A549 (cell line): ENCODE measurements around the gene SPEN. TPM values are rescaled to one million over a fixed set of nuclear protein-coding genes. Genes with fewer than 3 reads are reported as not detected.

Experiments used
- ATAC-seq, 2 experiments: fragments of 200-7000 bp in 1 of 2; fragments of >200 bp in 1 of 2; cut with Nextera tagmentation in 1 of 2; cut with Tn5 transposase in 1 of 2; 3 replicates each; pipeline versions ENCODE4 v1.8.0 to v1.9.1; 2018 to 2020; ENCODE audit warnings: mild to moderate bottlenecking in 1 of 2, moderate library complexity in 1 of 2
- CTCF ChIA-PET: fragments of 300-600 bp; sonication (Branson Sonifier 250); formaldehyde crosslinking; extraction: SDS; loops from one replicate; lab custom pipeline; 2021; ENCODE audit warnings: antibody characterized with exemption, inconsistent platforms; lab: Yijun Ruan, JAX
- POLR2A ChIA-PET: fragments of 350-600 bp; formaldehyde crosslinking; extraction: SDS; loops from one replicate; lab custom pipeline; 2021; ENCODE audit warnings: antibody characterized with exemption, inconsistent platforms; lab: Yijun Ruan, JAX
- DNase-seq, 2 experiments: peaks; one replicate each; pipeline versions ENCODE4 v3.0.0 to v3.0.0-alpha.2; 2011 to 2016; ENCODE audit warnings: low read depth in 1 of 2, low spot score in 1 of 2
- FAIRE-seq: peaks from 2 replicates; lab custom pipeline; 2011; peaks lifted over from hg19 to GRCh38; lab: Jason Lieb, UNC
- H3K27ac ChIP-seq, 2 experiments: fragments of >200 bp; sonication (Bioruptor Twin); formaldehyde crosslinking; 3 replicates each; pipeline ENCODE4 v1.5.1; 2016 to 2017
- H3K4me1 ChIP-seq: fragments of >200 bp; sonication (Bioruptor Twin); formaldehyde crosslinking; 3 replicates; pipeline ENCODE4 v1.6.1; 2016
- H3K4me2 ChIP-seq: fragments of >200 bp; sonication (Bioruptor Twin); formaldehyde crosslinking; 3 replicates; pipeline ENCODE4 v1.6.1; 2016
- H3K4me3 ChIP-seq: fragments of >200 bp; sonication (Bioruptor Twin); formaldehyde crosslinking; 3 replicates; pipeline ENCODE4 v1.5.1; 2016
- H3K9me3 ChIP-seq: fragments of >200 bp; sonication (Bioruptor Twin); formaldehyde crosslinking; 3 replicates; pipeline ENCODE4 v1.6.1; 2016
- CEBPB ChIP-seq, 2 experiments: fragments of >200 bp in 1 of 2; sonication (Bioruptor Twin) in 1 of 2; formaldehyde crosslinking in 1 of 2; IDR thresholded peaks; 2 replicates each; pipeline ENCODE4 v1.6.1; 2012 to 2016
- CHD2 ChIP-seq: fragments of 150-350 bp; IDR thresholded peaks from 2 replicates; pipeline ENCODE4 v1.6.1; 2014; ENCODE audit warnings: low read length; ENCODE audit not compliant: partially characterized antibody
- EHMT2 ChIP-seq: fragments of 200-600 bp; sonication (generic); IDR thresholded peaks from 2 replicates; pipeline ENCODE4 v1.6.1; 2016; ENCODE audit warnings: antibody characterized with exemption, low read depth, mild to moderate bottlenecking, moderate library complexity
- FOSB ChIP-seq: fragments of 250-450 bp; sonication (Bioruptor Pico); IDR thresholded peaks from 2 replicates; pipeline ENCODE4 v1.5.0; 2020; ENCODE audit warnings: mild to moderate bottlenecking, moderate library complexity
- FOSL2 ChIP-seq, 2 experiments: fragments of 450-650 bp in 1 of 2; fragments of >200 bp in 1 of 2; sonication (Bioruptor Twin) in 1 of 2; formaldehyde crosslinking; IDR thresholded peaks; 2 replicates each; pipeline versions ENCODE4 v1.5.0 to v1.6.1; 2016 to 2020; ENCODE audit warnings: mild to moderate bottlenecking in 1 of 2, moderate library complexity in 1 of 2
- FOXS1 ChIP-seq: fragments of 250-450 bp; sonication (Bioruptor Pico); IDR thresholded peaks from 2 replicates; pipeline ENCODE4 v1.5.0; 2020; ENCODE audit warnings: mild to moderate bottlenecking, moderate library complexity
- GATA3 ChIP-seq: IDR thresholded peaks from 2 replicates; pipeline ENCODE4 v1.6.1; 2012; ENCODE audit warnings: borderline replicate concordance
- HEYL ChIP-seq: fragments of 250-450 bp; sonication (Bioruptor Pico); IDR thresholded peaks from 2 replicates; pipeline ENCODE4 v1.8.0; 2021; ENCODE audit warnings: mild to moderate bottlenecking, moderate library complexity
- JUNB ChIP-seq: fragments of >200 bp; sonication (Bioruptor Twin); formaldehyde crosslinking; IDR thresholded peaks from 2 replicates; pipeline ENCODE4 v1.6.1; 2016
- MAFK ChIP-seq: fragments of 450-650 bp; IDR thresholded peaks from 2 replicates; pipeline ENCODE4 v1.6.1; 2014; ENCODE audit not compliant: partially characterized antibody
- MYC ChIP-seq: IDR thresholded peaks from 2 replicates; pipeline ENCODE4 v1.6.1; 2012; ENCODE audit warnings: mild to moderate bottlenecking, inconsistent platforms, low read length, improper control_type of control experiment, borderline replicate concordance
- NPAS2 ChIP-seq: fragments of 250-450 bp; sonication (Bioruptor Pico); IDR thresholded peaks from 2 replicates; pipeline ENCODE4 v1.8.0; 2022; ENCODE audit warnings: mild to moderate bottlenecking, moderate library complexity, borderline replicate concordance
- PHF8 ChIP-seq: fragments of 200-600 bp; sonication (generic); IDR thresholded peaks from 2 replicates; pipeline ENCODE4 v1.6.1; 2016; ENCODE audit warnings: low read depth, mild to moderate bottlenecking, antibody characterized with exemption, moderate library complexity, borderline replicate concordance
- RARB ChIP-seq: fragments of 250-450 bp; sonication (Bioruptor Pico); IDR thresholded peaks from 2 replicates; pipeline ENCODE4 v1.8.0; 2021; ENCODE audit warnings: mild to moderate bottlenecking, moderate library complexity
- SMC3 ChIP-seq: fragments of >200 bp; sonication (Bioruptor Twin); formaldehyde crosslinking; IDR thresholded peaks from 3 replicates; pipeline ENCODE4 v1.6.1; 2018; ENCODE audit warnings: inconsistent platforms
- SREBF2 ChIP-seq: fragments of 450-650 bp; IDR thresholded peaks from 2 replicates; pipeline ENCODE4 v1.6.1; 2014; ENCODE audit warnings: mild to moderate bottlenecking, moderate library complexity
- TFCP2L1 ChIP-seq: fragments of 250-450 bp; sonication (Bioruptor Pico); IDR thresholded peaks from 2 replicates; pipeline ENCODE4 v1.5.0; 2021; ENCODE audit warnings: mild to moderate bottlenecking
- ZC3H11A ChIP-seq: fragments of 450-650 bp; IDR thresholded peaks from 2 replicates; pipeline ENCODE4 v1.6.1; 2014; ENCODE audit warnings: antibody characterized with exemption, mild to moderate bottlenecking
- ZSCAN20 ChIP-seq: fragments of 250-450 bp; sonication (Bioruptor Pico); IDR thresholded peaks from 2 replicates; pipeline ENCODE4 v1.8.0; 2022; ENCODE audit warnings: mild to moderate bottlenecking, moderate library complexity
- WGBS: methylation state at CpG from one replicate; pipeline ENCODE4 v1.1.6; 2017; ENCODE audit errors: missing lambda C conversion rate; 5-methylcytosine and 5-hydroxymethylcytosine counted together
- polyA plus RNA-seq, 4 experiments: library from polyadenylated mRNA; depleted of rRNA in 3 of 4; stranded (reverse); fragments of >200 nt; fragmentation: RNase III in 1 of 4; extraction: RNeasy Plus Mini Kit Qiagen cat#74134 plus additional on column Dnase treatment in 1 of 4; gene quantifications; 2 replicates in 3 of 4; 3 replicates in 1 of 4; pipeline ENCODE4 v1.2.3, GENCODE V29; 2011 to 2017
- TF ChIP-seq, protein P1 (sequence below): fragments of 250-450 bp; sonication (Bioruptor Pico); IDR thresholded peaks from 2 replicates; pipeline ENCODE4 v1.5.0; 2020; ENCODE audit warnings: low read depth, mild to moderate bottlenecking, moderate library complexity
- TF ChIP-seq, protein P2 (sequence below): IDR thresholded peaks from 2 replicates; pipeline ENCODE4 v1.6.1; 2012; ENCODE audit warnings: low read depth, borderline replicate concordance
- TF ChIP-seq, protein P3 (sequence below): fragments of >200 bp; sonication (Bioruptor Twin); formaldehyde crosslinking; IDR thresholded peaks from 3 replicates; pipeline ENCODE4 v1.5.1; 2016
- TF ChIP-seq, protein P4 (sequence below): IDR thresholded peaks from 2 replicates; pipeline ENCODE4 v1.6.1; 2012
- TF ChIP-seq, protein P5 (sequence below): fragments of 150-350 bp; IDR thresholded peaks from 2 replicates; pipeline ENCODE4 v1.6.1; 2014; ENCODE audit warnings: low read depth, mild to moderate bottlenecking, low read length

The SPEN gene
- polyA plus RNA-seq, 2 of the 4 experiments (the other 2 are of a cell fraction), result 7.0 to 15.5 TPM

DNA sequence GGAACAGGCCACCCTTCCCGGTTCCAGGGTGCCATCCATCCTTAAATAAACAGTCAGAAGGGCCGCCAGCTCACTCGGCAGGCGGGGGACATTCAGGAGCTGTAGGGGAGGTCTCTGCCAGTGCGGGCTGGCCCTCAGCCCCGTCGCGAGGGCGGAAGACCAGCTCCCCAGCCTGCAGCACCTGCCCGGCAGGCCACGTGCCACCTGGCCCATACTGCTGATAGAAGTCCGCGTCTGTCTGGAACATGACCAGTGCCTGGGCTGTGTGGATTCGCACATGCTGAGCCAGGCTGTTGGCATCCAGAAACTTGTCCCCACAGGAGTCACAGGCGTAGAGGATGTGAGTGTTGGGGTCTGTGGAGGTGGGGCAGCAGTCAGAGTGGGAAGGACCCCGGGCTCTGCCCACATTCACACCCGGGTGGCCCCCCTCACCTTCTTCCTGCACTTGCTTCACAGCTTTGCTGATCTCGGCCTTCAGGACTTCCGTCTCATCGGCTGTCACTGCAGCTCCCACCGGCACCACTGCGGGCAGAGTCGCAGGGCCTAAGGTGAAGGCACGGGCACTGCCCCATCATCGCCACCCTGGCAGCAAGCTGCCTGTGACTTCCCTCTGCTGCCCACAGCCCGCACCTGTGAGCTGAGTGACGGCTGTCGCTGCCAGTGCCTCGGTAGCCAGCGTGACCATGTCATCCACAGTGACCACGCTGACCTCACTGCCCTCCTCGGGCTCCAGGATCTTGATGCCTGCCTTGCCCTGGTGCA is 94.6 kb downstream of the SPEN start:
- no peak overlapping the region for H3K4me2 ChIP-seq
- FAIRE-seq (no peak), ATAC-seq (no peak), DNase-seq (no peak)
- H3K9me3 ChIP-seq, result no peaks in the 10 kb centered on the region
- no peak overlapping the region for H3K4me3 ChIP-seq
- WGBS, result 91% methylated on average over 12 of the region's 32 CpGs
- no peak overlapping the region for H3K27ac ChIP-seq
- ChIA-PET CTCF (interaction anchor here (0.9 to 1.1 kb wide), 2 partner anchors 15 to 53 kb away, joined by 3 to 6 read pairs; no protein-coding TSS in a partner anchor), POLR2A (no interaction called here)
- H3K4me1 ChIP-seq, result peaks cover 20% of the 10 kb centered on the region
- TF ChIP-seq ZC3H11A, result no peak
- TF ChIP-seq, protein P1, sequence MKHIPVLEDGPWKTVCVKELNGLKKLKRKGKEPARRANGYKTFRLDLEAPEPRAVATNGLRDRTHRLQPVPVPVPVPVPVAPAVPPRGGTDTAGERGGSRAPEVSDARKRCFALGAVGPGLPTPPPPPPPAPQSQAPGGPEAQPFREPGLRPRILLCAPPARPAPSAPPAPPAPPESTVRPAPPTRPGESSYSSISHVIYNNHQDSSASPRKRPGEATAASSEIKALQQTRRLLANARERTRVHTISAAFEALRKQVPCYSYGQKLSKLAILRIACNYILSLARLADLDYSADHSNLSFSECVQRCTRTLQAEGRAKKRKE (CRISPR knock-in tag), result no peak
- TF ChIP-seq PHF8, result no peak
- TF ChIP-seq EHMT2, result no peak
- TF ChIP-seq JUNB, result no peak
- TF ChIP-seq FOSB (CRISPR knock-in tag), result no peak
- no peak for TF ChIP-seq FOXS1
- no peak for TF ChIP-seq GATA3
- no peak for TF ChIP-seq NPAS2 (CRISPR knock-in tag)
- TF ChIP-seq, protein P2, sequence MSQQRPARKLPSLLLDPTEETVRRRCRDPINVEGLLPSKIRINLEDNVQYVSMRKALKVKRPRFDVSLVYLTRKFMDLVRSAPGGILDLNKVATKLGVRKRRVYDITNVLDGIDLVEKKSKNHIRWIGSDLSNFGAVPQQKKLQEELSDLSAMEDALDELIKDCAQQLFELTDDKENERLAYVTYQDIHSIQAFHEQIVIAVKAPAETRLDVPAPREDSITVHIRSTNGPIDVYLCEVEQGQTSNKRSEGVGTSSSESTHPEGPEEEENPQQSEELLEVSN, result no peak
- TF ChIP-seq HEYL (CRISPR knock-in tag), result no peak
- TF ChIP-seq MYC, result no peak
- TF ChIP-seq SMC3, result no peak
- TF ChIP-seq TFCP2L1 (CRISPR knock-in tag), result no peak
- no peak for TF ChIP-seq MAFK

DNA sequence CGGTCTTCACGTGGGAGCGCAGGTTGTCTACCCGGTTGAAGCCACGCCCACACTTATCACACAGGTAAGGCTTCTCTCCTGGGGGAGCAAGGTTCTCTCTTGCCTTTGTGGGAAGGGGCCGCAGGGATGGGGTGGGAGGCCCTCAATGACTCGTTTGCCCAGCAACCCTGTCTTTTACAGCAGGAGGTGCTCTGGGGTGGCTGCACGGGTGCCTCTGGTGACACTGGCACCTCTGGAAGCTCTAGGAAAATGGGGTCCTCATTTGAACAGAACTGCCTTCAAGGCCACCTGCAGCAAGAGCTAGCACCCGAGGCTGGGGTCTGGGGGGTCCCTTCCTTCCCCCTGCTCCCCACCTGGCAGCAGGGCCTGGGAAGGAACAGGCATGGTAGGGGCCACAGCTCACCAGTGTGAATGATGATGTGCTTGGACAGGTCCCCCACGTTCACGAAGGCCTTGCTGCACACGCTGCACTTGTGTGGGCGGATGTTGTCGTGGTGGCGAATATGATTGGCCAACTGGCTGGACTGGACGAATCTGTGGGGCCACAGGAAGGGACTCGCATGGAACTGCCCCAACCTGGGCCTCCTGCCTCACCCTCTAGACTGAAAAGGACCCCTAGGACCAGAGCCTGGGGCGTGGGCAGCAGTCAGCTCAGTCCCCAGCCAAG is 95.3 kb downstream of the SPEN start:
- Histone ChIP-seq H3K27ac (no peak overlapping the region), H3K9me3 (no peaks in the 10 kb centered on the region), H3K4me1 (peaks cover 20% of the 10 kb centered on the region), H3K4me2 (no peak overlapping the region), H3K4me3 (no peak overlapping the region)
- 89% methylated on average over 14 of the region's 18 CpGs for WGBS
- ChIA-PET POLR2A (no interaction called here), CTCF (interaction anchor here (1.1 kb wide), 1 partner anchor 52 kb away, joined by 3 read pairs; no protein-coding TSS in a partner anchor)
- no peak for ATAC-seq
- FAIRE-seq, result no peak
- TF ChIP-seq NPAS2 (CRISPR knock-in tag) (no peak), TFCP2L1 (CRISPR knock-in tag) (no peak)
- no peak for DNase-seq

DNA sequence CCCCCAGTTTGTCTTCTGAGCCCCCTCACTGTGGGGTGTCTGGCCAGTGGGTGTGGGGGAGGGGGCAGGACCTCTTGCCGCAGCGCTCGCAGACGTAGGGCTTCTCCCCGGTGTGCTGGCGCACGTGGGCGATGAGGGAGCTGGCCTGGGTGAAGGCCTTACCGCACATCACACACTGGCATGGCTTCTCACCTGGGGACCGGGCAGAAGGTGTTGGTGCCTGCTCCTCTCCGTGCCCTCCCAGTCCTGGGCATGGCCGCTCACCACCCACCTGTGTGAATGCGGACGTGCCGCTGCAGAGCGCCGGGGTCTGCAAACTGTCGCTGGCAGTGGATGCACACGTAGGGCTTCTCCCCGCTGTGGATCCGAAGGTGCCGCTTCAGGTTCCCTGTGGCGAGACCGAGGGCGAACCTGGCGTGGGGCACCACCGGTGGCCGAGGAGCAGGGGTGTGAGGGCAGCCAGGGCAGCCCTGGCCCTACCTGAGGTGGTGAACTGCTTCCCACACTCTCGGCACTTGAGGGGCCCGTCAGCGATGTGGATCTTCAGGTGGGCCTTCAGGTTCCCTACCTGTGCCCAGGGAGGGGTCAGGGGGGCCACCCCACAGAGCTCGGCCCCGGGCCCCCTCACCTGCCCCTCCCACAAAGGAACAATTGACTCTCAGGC is 96.0 kb downstream of the SPEN start:
- 97% methylated on average over 19 of the region's 33 CpGs for WGBS
- ATAC-seq, result no peak
- peaks cover 23% of the 10 kb centered on the region for H3K4me1 ChIP-seq
- H3K27ac ChIP-seq, result no peak overlapping the region
- no peak overlapping the region for H3K4me2 ChIP-seq
- ChIA-PET CTCF (interaction anchor here (0.6 to 1.2 kb wide), 2 partner anchors 37 to 144 kb away, joined by 3 read pairs; no protein-coding TSS in a partner anchor), POLR2A (no interaction called here)
- no peak for FAIRE-seq
- DNase-seq, result no peak
- no peak overlapping the region for H3K4me3 ChIP-seq
- H3K9me3 ChIP-seq, result no peaks in the 10 kb centered on the region
- TF ChIP-seq, protein P2, result no peak
- TF ChIP-seq MAFK, result no peak
- TF ChIP-seq RARB (CRISPR knock-in tag), result no peak
- TF ChIP-seq, protein P3, sequence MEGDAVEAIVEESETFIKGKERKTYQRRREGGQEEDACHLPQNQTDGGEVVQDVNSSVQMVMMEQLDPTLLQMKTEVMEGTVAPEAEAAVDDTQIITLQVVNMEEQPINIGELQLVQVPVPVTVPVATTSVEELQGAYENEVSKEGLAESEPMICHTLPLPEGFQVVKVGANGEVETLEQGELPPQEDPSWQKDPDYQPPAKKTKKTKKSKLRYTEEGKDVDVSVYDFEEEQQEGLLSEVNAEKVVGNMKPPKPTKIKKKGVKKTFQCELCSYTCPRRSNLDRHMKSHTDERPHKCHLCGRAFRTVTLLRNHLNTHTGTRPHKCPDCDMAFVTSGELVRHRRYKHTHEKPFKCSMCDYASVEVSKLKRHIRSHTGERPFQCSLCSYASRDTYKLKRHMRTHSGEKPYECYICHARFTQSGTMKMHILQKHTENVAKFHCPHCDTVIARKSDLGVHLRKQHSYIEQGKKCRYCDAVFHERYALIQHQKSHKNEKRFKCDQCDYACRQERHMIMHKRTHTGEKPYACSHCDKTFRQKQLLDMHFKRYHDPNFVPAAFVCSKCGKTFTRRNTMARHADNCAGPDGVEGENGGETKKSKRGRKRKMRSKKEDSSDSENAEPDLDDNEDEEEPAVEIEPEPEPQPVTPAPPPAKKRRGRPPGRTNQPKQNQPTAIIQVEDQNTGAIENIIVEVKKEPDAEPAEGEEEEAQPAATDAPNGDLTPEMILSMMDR, result no peak
- no peak for TF ChIP-seq SREBF2
- TF ChIP-seq, protein P4, sequence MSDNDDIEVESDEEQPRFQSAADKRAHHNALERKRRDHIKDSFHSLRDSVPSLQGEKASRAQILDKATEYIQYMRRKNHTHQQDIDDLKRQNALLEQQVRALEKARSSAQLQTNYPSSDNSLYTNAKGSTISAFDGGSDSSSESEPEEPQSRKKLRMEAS, result no peak
- TF ChIP-seq FOSL2 (IDR thresholded peaks at IDR 0.05), result no peak
- no peak for TF ChIP-seq FOSL2 (CRISPR knock-in tag; IDR thresholded peaks at IDR 0.05)
- TF ChIP-seq, protein P5, sequence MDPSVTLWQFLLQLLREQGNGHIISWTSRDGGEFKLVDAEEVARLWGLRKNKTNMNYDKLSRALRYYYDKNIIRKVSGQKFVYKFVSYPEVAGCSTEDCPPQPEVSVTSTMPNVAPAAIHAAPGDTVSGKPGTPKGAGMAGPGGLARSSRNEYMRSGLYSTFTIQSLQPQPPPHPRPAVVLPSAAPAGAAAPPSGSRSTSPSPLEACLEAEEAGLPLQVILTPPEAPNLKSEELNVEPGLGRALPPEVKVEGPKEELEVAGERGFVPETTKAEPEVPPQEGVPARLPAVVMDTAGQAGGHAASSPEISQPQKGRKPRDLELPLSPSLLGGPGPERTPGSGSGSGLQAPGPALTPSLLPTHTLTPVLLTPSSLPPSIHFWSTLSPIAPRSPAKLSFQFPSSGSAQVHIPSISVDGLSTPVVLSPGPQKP, result no peak
- TF ChIP-seq CEBPB (IDR thresholded peaks at IDR 0.05), result no peak
- TF ChIP-seq ZSCAN20, result no peak
- no peak for TF ChIP-seq CHD2
- TF ChIP-seq, protein P1 (CRISPR knock-in tag), result no peak
- no peak for TF ChIP-seq FOSB (CRISPR knock-in tag)
